HG02571 (cell line): Measurements from ENCODE around the gene LSM7.

Experiments
- ATAC-seq: cut with Tn5 transposase; IDR thresholded peaks from one replicate; pipeline ENCODE4 v1.9.1; 2021; ENCODE audit warnings: mild to moderate bottlenecking, moderate library complexity; ENCODE audit not compliant: unreplicated experiment

The LSM7 gene

DNA sequence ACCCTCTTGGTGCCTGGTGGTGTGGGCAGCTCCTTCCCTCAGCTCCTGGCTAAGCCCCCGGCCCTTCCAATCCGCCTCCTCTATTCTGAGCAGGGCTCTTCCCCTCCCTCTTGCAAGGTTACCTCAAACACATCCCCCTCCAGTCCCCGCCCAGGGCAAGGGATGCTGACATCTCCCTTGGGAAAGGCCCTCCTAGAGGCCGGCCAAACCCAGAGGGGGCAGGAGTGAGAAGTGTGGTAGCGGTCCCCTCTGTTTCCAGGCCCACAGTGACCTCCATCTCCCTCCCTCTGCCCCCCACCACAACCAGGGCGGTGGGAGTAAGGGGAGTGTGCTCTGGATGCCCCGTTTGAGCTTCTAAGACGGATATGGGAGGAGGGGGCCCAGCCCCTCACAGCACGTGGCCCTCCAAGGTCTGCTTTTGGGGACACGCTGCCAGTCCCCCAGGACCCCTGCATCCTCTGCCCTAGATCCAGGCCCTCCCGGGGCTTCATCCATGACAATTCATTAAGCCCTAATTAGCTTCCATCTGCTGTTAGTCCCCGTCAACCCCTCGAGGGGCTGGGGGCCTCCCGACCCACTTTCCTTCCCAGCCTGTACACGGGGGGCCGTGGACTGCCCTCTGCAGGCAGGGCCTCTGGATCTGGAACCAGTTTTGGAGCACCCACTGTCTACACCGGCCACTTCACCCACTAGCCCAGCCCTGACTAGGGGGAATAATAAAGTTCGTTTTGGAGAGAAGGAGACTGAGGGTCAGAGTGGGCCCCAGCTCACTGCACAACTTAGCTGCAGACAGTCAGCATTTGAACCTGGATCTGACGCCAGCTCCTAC lies 22.7 kb downstream of the LSM7 start:
- ATAC-seq = no peak

DNA sequence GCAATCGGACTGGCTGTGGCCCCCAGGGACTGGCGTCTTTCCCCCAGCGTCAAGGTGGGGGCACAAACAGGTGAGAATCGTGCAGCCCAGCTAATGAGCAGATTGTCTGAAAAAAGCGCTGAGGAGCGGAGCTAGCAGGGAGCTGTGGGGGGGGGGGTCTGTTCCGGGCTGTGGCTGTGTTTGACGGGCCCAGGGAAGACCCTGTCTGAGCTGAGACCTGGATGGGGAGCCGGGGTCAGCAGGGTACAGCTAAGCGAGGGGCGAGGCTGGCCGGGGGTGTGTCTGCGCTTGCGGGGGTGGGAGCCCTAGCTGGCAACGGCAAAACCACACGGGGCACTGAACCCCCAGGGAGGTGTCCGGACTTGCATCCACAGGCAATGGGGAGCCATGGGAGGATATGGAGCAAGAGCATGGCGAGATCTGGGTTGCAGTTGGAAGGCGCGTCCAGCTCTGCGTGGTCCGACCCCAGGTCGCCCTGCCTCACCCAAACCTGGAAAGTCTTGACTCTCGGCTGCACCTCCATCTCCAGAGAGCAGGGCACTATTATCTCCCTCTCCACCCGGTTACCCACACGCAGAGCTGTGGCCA lies 25.1 kb downstream of the LSM7 start:
- no peak for ATAC-seq

DNA sequence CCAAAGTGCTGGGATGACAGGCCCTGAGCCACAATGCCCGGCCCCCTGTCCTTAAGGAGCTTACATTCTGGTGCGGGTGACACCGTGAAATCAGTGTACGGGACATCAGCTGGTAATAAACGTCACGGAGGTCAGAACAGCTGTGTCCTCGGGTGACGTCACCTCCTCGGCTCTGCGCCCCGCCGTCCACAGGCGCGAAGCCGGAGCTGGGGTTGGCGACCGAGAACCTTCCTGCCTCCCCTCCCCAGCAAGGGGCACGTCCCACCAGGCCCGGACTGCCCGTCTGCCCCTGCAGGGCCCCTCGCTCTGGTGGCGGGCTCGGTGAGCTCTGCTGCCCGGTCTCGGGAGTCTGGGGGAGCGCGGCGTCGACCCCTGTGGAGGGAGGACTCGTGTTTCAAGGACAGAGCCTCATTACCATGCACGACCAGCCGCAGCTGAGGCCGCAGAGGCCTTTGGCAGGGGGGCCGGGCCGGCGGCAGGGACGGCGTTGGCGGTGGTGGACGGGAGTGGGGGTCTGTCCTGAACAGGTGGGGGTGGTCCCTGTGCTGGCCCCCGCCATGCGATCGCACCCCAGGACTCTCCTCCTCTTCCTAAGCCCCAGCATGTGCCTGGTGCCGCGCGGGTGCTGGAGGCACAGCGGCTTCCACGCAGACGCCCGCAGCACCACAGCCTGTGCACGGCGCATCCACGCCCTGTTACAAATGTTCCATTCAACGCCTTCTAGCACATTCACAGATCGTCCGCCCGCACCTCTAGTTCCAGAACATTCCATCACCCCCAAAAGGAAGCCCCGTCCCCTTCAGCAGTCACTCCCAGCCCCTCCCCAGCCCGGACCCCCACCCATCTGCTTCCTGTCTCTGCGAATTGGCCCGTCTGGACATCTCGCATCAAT lies 25.8 kb downstream of the LSM7 start:
- ATAC-seq = no peak

DNA sequence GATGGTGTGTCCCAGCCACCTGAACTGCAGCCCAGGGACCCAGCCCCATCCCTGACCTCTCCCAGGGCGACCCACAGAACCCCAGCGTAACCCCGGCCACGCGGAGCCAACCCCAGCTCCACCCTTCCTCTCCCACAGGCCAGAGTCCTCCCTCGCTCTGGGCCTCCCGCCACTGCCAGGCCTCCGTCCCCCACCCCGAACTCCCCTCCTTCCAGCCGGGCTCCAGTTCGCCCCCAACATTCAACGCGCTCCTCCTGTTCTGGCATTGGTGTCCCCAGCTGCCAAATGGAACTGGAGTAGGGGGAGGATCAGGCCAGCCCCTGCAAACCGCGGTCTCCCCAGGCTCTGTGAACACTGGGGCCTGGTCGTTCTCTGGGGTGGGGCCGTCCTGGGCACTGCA lies 27.9 kb downstream of the LSM7 start:
- no peak for ATAC-seq

DNA sequence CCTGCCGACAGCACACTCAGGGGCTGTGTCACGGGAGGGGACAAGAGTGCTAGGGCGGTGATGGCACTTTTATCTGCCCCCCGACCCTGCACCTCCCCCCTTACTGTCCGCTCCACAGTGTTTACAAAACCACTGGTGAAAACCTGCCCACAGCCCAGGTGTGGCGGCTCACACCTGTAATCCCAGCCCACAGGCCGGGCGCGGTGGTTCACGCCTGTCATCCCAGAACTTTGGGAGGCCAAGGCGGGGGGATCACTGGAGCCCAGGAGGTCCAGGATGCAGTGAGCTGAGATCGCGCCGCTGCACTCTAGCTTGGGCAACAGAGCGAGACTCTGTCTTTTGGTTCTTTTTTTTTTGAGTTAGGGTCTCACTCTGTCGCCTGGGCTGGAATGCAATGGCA lies 32.2 kb downstream of the LSM7 start:
- no peak for ATAC-seq

DNA sequence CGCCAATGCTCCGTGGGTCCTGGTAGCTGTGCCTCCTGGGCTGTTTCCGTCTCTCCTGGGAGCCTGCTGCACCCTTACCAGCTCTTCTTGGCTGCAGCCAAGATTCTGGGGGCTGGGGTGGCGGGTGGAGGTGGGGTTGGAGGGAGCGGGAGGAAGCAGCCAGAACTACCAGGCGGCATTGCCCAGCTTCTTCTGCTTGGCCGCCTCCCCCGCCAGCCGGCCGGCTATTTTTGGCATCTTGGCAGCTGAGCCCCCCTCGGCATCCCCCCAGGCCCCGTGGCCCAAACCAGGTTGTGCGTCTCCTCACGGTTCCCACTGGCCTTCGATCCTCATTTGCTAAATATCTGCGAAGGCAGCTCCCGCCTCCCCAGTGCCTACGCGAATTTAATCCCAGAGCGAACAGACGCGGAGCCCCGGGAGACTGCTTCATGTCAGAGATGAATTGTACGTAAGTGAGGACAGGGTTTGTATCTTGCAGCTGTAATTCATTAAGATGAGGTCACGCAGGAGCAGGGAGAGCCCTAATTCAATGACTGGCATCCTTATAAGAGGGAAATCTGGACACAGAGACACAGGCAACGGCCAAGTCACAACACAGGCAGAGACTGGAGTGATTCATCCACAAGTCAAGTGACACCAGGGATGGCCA lies 33.6 kb downstream of the LSM7 start:
- ATAC-seq = no peak

DNA sequence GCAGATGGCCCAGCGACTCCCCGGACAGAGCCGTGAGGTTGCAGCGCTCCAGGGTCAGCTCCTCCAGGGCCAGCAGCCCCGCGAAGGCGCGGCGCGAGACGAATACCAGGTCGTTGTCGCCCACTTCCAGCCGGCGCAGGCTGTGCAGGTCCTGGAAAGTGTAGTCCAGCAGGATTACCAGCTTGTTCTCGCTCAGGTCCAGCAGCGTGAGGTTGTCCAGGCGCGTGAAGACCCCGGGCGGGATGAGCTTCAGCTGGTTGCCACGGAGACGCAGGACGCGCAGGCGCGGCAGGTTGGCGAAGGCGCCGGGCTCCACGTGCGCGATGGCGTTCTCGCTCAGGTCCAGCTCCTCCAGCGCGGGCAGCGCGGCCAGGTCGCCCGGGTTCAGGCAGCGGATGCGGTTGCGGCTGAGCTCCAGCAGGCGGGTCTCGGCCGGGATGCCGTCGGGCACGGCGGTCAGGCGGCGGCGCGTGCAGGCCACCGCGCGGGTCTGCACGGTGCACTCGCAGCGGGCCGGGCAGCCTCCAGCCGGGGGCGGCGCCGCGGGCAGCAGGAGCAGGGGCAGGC lies 37.1 kb downstream of the LSM7 start:
- no peak for ATAC-seq

DNA sequence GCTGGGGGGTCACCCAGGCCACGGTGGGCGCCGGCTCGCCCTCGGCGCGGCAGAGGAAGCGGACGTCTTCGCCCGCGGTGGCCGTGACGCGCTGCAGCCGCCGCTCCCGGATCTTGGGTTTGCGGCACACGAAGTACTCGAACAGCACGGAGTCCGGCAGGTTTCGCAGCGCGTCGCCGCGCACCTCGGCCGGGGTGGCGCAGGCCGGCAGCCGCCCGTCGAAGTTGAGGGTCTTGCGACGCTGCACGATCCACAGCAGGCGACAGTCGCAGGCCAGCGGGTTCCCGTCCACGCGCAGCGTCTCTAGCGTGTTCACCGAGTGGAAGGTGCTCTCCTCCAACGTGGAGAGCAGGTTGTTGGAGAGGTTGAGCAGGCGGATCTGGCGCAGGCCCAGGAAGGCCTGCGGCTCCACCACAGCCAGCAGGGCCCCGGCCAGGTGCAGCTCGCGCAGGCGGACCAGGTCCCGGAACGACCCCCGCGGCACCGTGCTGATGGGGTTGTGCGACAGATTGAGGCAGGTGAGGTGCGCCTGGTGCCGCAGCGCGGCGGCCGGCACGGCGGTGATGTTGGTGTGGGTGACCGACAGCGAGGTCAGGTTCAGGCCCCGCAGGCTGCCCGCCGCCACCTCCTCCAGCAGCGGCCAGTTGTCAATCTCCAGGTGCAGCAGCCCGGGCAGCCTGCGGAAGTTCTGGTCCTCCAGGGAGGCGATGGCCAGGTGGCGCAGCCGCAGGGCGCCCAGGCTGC lies 37.8 kb downstream of the LSM7 start:
- no peak for ATAC-seq

DNA sequence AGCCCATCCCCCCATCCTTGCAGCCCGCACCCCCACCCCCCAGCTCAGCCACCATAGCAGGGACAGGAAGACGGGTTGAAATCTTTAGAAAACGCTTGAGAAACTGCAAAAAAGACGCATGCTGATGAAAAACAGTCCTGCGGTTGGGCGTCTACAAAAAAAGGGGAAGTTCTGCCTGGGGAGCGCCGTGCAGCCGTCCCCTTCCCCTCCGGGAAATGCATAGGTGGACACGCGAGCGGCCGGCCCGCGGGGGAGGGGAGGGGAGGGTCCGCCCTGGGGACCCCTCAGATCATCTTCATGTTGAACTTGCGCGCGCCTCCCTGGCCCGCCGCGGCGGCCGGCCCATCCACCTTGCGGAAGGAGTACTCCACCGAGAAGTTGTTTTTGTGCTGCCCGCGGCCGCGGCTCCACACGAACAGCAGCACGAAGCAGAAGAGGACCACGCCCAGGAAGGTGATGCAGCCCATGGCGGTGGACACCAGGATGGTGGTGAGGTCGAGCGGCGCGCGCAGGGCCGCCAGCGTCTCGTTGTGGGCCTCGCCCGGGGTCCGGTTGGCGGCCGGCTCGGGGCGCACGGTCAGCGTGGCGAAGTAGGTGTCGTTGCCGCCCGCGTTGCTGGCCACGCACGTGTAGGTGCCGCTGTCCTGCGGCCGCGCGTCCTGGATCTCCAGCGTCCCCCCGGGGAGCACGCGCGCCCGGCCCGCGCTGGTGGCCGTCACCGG lies 38.5 kb downstream of the LSM7 start:
- no peak for ATAC-seq

DNA sequence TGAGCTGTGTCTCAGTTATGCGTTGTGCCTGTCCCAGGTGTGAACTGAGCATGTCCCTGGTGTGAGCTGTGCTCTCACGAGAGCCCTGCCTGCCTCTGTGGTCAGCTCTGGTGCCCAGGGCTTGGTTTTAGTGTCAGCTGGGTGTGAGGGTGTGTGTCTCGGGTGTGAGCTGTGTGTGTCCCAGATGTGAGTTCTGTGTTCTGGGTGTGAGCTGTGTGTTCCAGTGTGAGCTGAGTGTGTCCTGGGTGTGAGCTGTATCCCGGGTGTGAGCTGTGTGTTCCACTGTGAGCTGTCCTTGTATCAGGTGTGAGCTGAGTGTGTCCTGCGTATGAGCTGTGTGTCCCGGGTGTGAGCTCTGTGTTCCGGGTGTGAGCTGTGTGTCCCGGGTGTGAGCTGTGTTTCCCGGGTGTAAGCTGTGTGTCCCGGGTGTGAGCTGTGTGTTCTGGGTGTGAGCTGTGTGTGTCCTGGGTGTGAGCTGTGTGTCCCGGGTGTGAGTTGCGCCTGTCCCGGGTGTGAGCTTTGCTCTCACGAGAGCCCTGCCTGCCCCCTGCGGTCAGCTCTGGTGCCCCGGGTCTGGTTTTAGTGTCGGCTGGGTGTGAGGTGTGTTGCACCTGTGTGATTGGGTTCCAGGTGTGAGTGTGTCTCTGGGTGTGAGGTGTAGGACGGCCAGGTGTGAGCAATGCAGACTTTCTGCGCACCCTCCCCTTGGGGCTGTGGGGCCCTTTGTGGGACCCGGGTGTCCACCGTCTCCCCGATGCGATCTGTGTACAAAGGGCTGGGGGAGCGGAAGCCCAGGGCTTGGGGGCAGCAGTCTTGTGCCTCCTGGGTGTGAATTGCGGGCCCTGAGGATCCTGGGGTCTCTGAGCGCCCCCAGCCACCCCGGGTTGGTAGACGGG lies 39.3 kb downstream of the LSM7 start:
- ATAC-seq = no peak

DNA sequence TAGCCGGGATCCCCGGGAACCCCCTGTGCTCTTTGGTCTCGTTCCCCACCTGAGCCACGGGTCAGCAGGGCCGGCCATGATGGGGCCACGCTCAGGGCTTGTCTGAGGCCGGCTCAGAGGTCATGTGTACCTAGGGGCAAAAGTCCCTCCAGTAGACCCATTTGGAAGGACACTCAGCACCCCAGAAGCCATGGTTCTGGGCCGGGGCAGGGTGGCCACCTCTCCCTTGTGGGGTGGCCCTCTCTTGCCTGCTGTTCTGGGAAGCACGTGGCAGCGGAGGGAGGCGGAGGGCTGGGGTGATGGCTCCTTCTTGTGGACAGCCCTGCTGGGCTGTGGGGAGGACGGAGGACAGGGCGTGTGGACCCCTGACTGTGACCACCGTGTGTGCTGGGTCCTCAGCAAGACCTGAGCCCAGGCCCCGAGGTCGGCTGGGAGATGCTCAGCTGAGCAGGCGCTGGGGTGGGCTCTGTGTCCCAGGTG lies 40.0 kb downstream of the LSM7 start:
- ATAC-seq = no peak

DNA sequence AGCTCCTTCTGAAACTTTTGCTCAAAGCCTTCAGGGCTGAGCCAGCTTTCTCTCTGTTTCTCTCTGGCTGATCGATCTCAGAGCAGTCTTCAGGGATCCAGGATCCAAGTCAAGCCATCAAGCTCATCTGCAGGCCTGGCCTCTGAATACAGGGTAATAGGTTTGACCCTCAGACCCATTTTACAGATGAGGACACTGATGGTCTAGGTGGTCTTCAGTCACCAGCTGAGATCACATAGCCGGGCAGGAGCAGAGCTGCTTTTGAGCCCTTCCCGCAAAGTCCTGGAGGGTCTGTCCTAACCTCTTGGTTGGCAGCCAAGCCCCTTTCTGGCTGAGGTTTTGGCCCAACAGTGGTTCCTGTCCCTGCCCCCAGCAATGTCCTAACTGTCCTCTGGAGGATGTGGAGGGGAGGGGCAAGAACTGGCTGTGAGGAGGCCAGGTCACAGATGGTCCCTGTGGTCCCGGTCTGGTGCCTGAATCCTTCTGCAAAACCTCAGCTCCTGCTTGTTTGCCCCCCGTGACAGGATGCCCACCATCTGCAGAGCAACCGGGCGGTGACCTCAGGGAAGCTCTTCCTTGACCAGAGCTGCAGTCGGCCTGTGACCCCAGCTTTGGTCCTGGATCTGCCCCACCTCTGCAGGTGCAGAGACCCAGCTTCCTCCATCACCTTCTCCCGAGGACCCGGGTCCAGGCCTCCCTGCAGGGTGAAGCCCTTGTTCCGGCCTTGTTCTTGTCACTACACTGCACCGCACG lies 40.6 kb downstream of the LSM7 start:
- no peak for ATAC-seq

DNA sequence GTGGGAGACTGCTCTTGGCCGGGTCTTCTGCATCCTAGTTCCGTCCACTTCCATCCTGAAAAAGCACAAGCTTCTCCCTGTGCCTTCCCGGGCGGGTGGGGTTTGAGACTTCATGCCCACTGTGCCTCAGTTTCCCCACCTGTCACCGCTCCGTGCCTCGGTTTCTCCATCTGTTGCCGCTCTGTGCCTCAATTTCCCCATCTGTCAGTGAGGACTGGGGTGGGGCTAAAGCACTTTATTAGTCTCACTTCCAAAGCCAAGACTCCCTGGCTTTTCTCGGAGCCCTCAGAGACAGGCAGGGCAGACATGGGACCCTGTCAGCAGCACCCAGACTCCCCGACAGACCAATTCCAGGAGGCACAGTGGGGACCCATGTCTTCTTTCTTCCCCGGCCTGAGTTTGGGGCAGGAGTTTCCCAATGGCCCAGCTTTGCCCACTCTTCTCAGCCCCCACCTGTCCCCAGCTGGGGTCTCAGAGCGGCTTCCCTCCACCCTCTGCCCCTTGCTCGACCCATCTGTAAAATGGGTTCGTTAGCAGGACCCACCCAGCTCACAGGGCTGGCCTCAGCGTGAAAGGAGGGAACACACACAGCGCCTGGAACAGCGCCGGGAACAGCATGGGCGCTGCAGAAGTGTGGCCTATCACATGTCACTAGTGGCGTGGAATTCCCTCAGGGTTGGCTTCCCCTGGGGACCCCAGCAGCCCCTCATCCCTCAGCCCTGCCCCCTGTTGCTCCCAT lies 41.8 kb downstream of the LSM7 start:
- ATAC-seq = no peak

DNA sequence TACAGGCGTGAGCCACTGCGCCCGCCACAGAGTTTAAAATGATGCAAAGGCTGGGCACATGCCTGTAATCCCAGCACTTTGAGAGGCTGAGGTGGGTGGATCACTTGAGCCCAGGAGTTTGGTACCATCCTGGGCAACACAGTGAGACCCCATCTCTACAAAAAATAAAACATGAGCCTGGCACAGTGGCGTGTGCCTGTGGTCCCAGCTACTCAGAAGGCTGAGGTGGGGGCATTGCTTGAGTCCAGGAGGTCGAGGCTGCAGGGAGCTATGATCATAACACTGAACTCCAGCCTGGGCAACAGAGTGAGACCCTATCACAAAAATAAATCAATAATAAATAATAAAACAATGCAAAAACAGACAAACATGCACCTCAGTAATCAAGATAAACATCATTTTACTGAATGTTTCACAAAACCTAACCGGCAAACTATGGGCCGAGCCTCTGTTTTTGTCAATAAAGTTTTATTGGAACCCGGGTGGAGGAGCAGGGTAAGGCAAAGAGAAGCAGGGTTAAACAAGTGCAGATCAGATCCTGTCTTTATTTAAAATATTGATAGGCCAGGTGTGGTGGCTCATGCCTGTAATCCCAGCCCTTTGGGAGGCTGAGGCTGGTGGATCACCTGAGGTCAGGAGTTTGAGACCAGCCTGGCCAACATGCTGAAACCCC lies 44.4 kb downstream of the LSM7 start:
- no peak for ATAC-seq

DNA sequence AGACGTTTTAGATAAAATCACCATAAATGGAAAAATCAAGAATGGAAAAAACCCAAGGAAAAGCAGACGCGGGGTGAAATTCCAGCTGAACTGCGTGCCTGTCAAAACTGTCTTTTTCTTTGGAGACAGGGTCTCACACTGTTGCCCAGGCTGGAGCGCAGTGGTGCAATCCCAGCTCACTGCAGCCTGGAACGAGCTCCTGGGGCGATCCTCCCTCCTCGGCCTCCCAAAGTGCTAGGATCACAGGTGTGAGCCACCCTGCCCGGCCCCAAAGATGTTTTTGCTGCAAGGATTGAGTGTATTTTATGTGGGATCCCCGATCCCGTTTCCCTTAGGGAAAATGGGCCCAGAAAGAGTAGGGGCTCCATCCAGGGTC lies 45.5 kb downstream of the LSM7 start:
- no peak for ATAC-seq

DNA sequence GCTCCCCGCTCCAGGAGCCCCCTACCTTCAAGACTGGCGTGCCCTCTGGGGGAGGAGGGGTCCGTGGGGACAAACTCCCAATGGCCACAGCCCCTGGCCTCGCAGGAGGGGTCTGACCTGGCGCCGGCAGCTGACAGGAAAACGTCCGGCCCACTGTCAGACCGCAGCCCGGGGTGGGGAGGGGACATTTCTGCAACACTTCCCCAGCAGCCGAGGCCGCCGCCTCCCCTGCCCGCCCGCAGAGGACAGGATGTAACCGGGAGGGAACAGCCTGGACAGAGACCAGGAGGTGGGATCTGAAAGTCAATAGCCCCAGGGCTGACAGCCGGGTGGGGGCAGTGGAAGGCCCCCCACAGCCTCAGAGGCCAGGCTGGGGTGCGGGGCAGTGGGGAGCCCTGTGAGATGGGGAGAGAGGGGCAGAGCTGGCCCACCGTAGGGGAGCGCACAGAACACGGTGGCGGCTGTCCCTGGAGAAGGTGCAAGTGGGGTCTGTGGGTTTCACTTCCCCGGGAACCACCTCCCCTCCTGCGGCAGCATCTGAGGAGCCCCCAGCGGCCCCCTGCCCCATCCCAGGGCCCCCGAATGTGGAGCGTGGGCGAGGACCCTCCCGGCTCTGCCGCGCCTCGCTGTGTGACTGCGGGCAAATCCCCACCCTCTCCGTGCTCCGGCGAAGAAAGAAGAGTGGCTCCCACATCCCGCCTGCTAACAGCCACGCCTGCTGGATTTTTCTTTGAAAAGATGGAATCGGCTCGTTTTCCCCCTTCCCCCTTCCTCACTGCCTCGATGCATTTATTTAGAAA lies 46.1 kb downstream of the LSM7 start, which contains the start of gene PEAK3:
PEAK3 (minus strand) TSS at position 114 of the 800 bp plus-strand sequence. CDS start 1,244 bp downstream, outside the sequence.
- no peak for ATAC-seq
